Lower leg skin (tissue), 3 donors: Measurements from ENCODE around the gene CAV2.

Source experiments
- POLR2A ChIP-seq, 2 donors: fragments of 450-650 bp; IDR thresholded peaks; one replicate each; pipeline ENCODE4 v1.6.1; 2016 to 2017; ENCODE audit warnings: antibody characterized with exemption in 2 of 2, mild to moderate bottlenecking in 1 of 2, moderate library complexity in 1 of 2
- TF ChIP-seq, protein P1 (sequence below), 3 donors: fragments of 450-650 bp; IDR thresholded peaks; one replicate each; pipeline ENCODE4 v1.5.1; 2016; ENCODE audit warnings: antibody characterized with exemption in 3 of 3, mild to moderate bottlenecking in 3 of 3, moderate library complexity in 2 of 3

DNA sequence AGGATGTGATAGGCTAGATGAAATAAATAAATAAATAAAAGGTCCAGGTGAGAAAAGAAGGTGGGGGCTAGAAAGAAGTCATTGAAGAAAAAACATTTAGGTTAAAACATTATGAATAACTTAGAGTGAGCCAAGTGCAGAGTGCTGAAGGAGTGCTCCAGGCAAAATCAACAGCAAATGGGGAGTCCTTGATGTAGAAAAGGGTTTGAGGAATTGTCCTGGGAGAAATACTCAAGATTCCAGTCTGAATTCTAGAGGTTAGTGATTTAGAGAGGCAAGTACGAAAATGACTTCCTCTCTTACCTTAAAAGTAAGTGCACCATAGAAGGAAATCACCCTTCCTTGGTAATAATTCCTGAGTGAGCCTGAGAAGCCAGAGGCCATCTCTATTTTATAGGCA, 44.9 kb downstream of the CAV2 start:
- TF ChIP-seq, protein P1, sequence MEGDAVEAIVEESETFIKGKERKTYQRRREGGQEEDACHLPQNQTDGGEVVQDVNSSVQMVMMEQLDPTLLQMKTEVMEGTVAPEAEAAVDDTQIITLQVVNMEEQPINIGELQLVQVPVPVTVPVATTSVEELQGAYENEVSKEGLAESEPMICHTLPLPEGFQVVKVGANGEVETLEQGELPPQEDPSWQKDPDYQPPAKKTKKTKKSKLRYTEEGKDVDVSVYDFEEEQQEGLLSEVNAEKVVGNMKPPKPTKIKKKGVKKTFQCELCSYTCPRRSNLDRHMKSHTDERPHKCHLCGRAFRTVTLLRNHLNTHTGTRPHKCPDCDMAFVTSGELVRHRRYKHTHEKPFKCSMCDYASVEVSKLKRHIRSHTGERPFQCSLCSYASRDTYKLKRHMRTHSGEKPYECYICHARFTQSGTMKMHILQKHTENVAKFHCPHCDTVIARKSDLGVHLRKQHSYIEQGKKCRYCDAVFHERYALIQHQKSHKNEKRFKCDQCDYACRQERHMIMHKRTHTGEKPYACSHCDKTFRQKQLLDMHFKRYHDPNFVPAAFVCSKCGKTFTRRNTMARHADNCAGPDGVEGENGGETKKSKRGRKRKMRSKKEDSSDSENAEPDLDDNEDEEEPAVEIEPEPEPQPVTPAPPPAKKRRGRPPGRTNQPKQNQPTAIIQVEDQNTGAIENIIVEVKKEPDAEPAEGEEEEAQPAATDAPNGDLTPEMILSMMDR (IDR thresholded peaks at IDR 0.05) = no peak
- TF ChIP-seq POLR2A (IDR thresholded peaks at IDR 0.05) = no peak
